MM.1S (cell line): ENCODE results near the gene ZBTB1.

Experiments used
- CTCF ChIP-seq: fragments of 300-600 bp; sonication (generic); IDR thresholded peaks from 2 replicates; pipeline ENCODE4 v1.5.1; 2016; ENCODE audit warnings: antibody characterized with exemption, low read length, mixed read lengths
- EZH2 ChIP-seq: fragments of 300-600 bp; sonication (generic); optimal IDR thresholded peaks from 2 replicates; pipeline ENCODE3; 2017; ENCODE audit warnings: low read depth, mild to moderate bottlenecking, antibody characterized with exemption, low read length, mixed read lengths

- TF ChIP-seq CTCF (no peak), EZH2 (no peak)
Observed at GRCh38 chr14:64509036-64509435, 4.5 kb downstream of the ZBTB1 start.
